Activated CD8-positive, alpha-beta T cell treated with anti-CD3 and anti-CD28 coated beads for 36 hours (primary cell): ENCODE data around the gene FLOT2. TPM values are rescaled to one million over a fixed set of nuclear protein-coding genes. Genes with fewer than 3 reads are reported as not detected.
"Not testable (repeated sequence)": the region's sequence is repeated elsewhere in the genome, so short reads cannot be mapped to it uniquely, and the experiment has no call there.

ENCODE experiments used
- ATAC-seq: fragments of 200-7000 bp; cut with Tn5 transposase; one replicate; pipeline ENCODE4 v1.10.0; 2021; ENCODE audit warnings: mild to moderate bottlenecking, moderate library complexity
- CTCF ChIA-PET: fragments of 350-600 bp; sonication (Branson Sonifier 250); formaldehyde crosslinking; loops from one replicate; lab custom pipeline; 2021; ENCODE audit warnings: antibody characterized with exemption; lab: Charles Lee
- POLR2A ChIA-PET: fragments of 350-600 bp; sonication (Branson Sonifier 250); formaldehyde crosslinking; loops from one replicate; lab custom pipeline; 2021; ENCODE audit warnings: antibody characterized with exemption; lab: Charles Lee
- DNase-seq: peaks from one replicate; pipeline ENCODE4 v3.0.0-alpha.2; 2020
- H3K27ac Mint-ChIP-seq: one replicate; pipeline ENCODE4 v1.8.0; 2021; ENCODE audit warnings: mild to moderate bottlenecking, mixed read lengths
- H3K27me3 Mint-ChIP-seq: one replicate; pipeline ENCODE4 v1.8.0; 2021; ENCODE audit warnings: mixed read lengths
- H3K36me3 Mint-ChIP-seq: one replicate; pipeline ENCODE4 v1.8.0; 2021; ENCODE audit warnings: low read depth, mixed read lengths
- H3K4me1 Mint-ChIP-seq: one replicate; pipeline ENCODE4 v1.8.0; 2021; ENCODE audit warnings: low read depth, mixed read lengths
- H3K4me3 Mint-ChIP-seq: one replicate; pipeline ENCODE4 v1.8.0; 2021; ENCODE audit warnings: mild to moderate bottlenecking, moderate library complexity, mixed read lengths
- H3K9me3 Mint-ChIP-seq: one replicate; pipeline ENCODE4 v1.8.0; 2021; ENCODE audit warnings: mixed read lengths
- CTCF ChIP-seq: fragments of 200-600 bp; IDR thresholded peaks from one replicate; pipeline ENCODE4 v1.8.0; 2022; ENCODE audit warnings: antibody characterized with exemption, mild to moderate bottlenecking
- intact Hi-C: fragments of 100-400 bp; cut with micrococcal nuclease; formaldehyde crosslinking; loops from one replicate; pipeline ENCODE4 v1.10.0; 2022
- total RNA-seq, 2 experiments: library from RNA; stranded (reverse); gene quantifications; one replicate each; pipeline ENCODE4 v1.2.3, GENCODE V29; 2021

FLOT2 gene
- total RNA-seq, 2 experiments from 2014 or later = 59.7 to 60.1 TPM

- TF ChIP-seq CTCF = no peak
- H3K27me3 Mint-ChIP-seq = no peaks in the 10 kb centered on the region
- H3K36me3 Mint-ChIP-seq = peaks cover 23% of the 10 kb centered on the region
- peaks cover 29% of the 10 kb centered on the region for H3K4me1 Mint-ChIP-seq
- ChIA-PET POLR2A (interaction anchor here (0.6 to 1.8 kb wide), 4 partner anchors 9 to 159 kb away, joined by 3 to 6 read pairs (median 4); partner anchors contain the start of genes FLOT2 and RPL23A), CTCF (interaction anchor here (1.2 to 2.3 kb wide), 6 partner anchors 14 to 168 kb away, joined by 3 to 21 read pairs (median 5); no protein-coding TSS in a partner anchor)
- no peak overlapping the region for H3K4me3 Mint-ChIP-seq
- DNase-seq = peak; percentile 55
- H3K9me3 Mint-ChIP-seq = no peaks in the 10 kb centered on the region
- ATAC-seq = peak; percentile 57
- peak overlapping the region; percentile 7 for H3K27ac Mint-ChIP-seq
- intact Hi-C loops = loop anchor here (10.0 kb wide), 1 partner anchor 64 kb away; no protein-coding TSS in a partner anchor
Observed at GRCh38 chr17:28878981-28879380, 18.6 kb downstream of the FLOT2 start.

- POLR2A ChIA-PET = interaction anchor here (0.5 to 1.8 kb wide), 5 partner anchors 9 to 72 kb away, joined by 3 to 6 read pairs (median 4); partner anchors contain the start of gene FLOT2
- no peak for TF ChIP-seq CTCF
- H3K36me3 Mint-ChIP-seq = peaks cover 23% of the 10 kb centered on the region
Observed at GRCh38 chr17:28878158-28878910, 19.2 kb downstream of the FLOT2 start.

GRCh38 chr17:28877150-28877711 is 20.3 kb downstream of the FLOT2 start:
- Mint-ChIP-seq H3K4me1 (peaks cover 30% of the 10 kb centered on the region), H3K36me3 (peaks cover 22% of the 10 kb centered on the region)
- H3K27me3 Mint-ChIP-seq, H3K9me3 Mint-ChIP-seq, H3K4me3 Mint-ChIP-seq, ATAC-seq, DNase-seq, H3K27ac Mint-ChIP-seq: not testable (repeated sequence)
- ChIA-PET CTCF (interaction anchor here (2.1 to 2.3 kb wide), 2 partner anchors 113 to 114 kb away, joined by 7 to 21 read pairs; no protein-coding TSS in a partner anchor), POLR2A (interaction anchor here (0.8 to 1.4 kb wide), 3 partner anchors 8 to 16 kb away, joined by 3 to 4 read pairs (median 3); no protein-coding TSS in a partner anchor)
- intact Hi-C loops = loop anchor here (10.0 kb wide), 1 partner anchor 62 kb away; no protein-coding TSS in a partner anchor

More at GRCh38 chr17:28878158-28878910, 19.2 kb downstream of the FLOT2 start:
- ATAC-seq = peak; percentile 40
- Mint-ChIP-seq H3K9me3 (no peaks in the 10 kb centered on the region), H3K4me3 (no peak overlapping the region), H3K27me3 (no peaks in the 10 kb centered on the region), H3K27ac (no peak overlapping the region), H3K4me1 (peaks cover 29% of the 10 kb centered on the region)
- DNase-seq = no peak
- intact Hi-C loops = loop anchor here (10.0 kb wide), 1 partner anchor 64 kb away; no protein-coding TSS in a partner anchor
- CTCF ChIA-PET = interaction anchor here (1.2 to 2.3 kb wide), 6 partner anchors 15 to 168 kb away, joined by 3 to 21 read pairs (median 5); no protein-coding TSS in a partner anchor

GRCh38 chr17:28875848-28876550 is 21.5 kb downstream of the FLOT2 start:
- H3K36me3 Mint-ChIP-seq = peaks cover 17% of the 10 kb centered on the region
- intact Hi-C loops = loop anchor here (1.0 to 10.0 kb wide), 2 partner anchors 50 to 61 kb away; no protein-coding TSS in a partner anchor
- DNase-seq = peak; percentile 40
- H3K4me1 Mint-ChIP-seq = peaks cover 40% of the 10 kb centered on the region
- ChIA-PET POLR2A (interaction anchor here (1.0 to 1.7 kb wide), 4 partner anchors 17 to 150 kb away, joined by 3 to 5 read pairs (median 4); partner anchors contain the start of genes FAM222B and TLCD1), CTCF (interaction anchor here (1.0 to 2.1 kb wide), 4 partner anchors 27 to 149 kb away, joined by 3 to 7 read pairs (median 3); no protein-coding TSS in a partner anchor)
- no peak for TF ChIP-seq CTCF
- H3K27me3 Mint-ChIP-seq = no peaks in the 10 kb centered on the region
- H3K9me3 Mint-ChIP-seq = no peaks in the 10 kb centered on the region
- no peak overlapping the region for H3K4me3 Mint-ChIP-seq
- H3K27ac Mint-ChIP-seq = peak overlapping the region; percentile 47
- ATAC-seq = peak; percentile 48
